Panc1 (cell line): ENCODE data around the gene WNT7B. TPM values are rescaled to one million over a fixed set of nuclear protein-coding genes. Genes with fewer than 3 reads are reported as not detected.

Experiments
- ATAC-seq: fragments of 200-7000 bp; cut with Tn5 transposase; 2 replicates; pipeline ENCODE4 v1.9.1; 2020; ENCODE audit warnings: mild to moderate bottlenecking, moderate library complexity
- BruUV-seq: library from RNA; stranded (reverse); fragments of 400-500 nt; replicated peaks from 2 replicates; lab custom pipeline; 2021; lab: Mats Ljungman, UMichigan
- CTCF ChIA-PET: fragments of 300-600 bp; sonication (Branson Sonifier 250); formaldehyde crosslinking; loops from one replicate; lab custom pipeline; 2022; ENCODE audit warnings: antibody characterized with exemption; lab: Charles Lee
- POLR2A ChIA-PET: fragments of 300-600 bp; sonication (Branson Sonifier 250); formaldehyde crosslinking; loops from one replicate; lab custom pipeline; 2022; ENCODE audit warnings: antibody characterized with exemption; lab: Charles Lee
- DNase-seq: peaks from one replicate; pipeline ENCODE4 v3.0.0-alpha.2; 2010; ENCODE audit warnings: low read depth, low spot score
- H3K27ac ChIP-seq: 2 replicates; pipeline ENCODE4 v1.5.1; 2011; ENCODE audit warnings: mild to moderate bottlenecking, low read length, inconsistent platforms
- H3K27me3 ChIP-seq: fragments of 200-500 bp; sonication (Bioruptor generic); 2 replicates; pipeline ENCODE4 v1.6.0; 2014; ENCODE audit warnings: low read length, inconsistent platforms; ENCODE audit not compliant: control insufficient read depth, insufficient read depth
- H3K36me3 ChIP-seq: fragments of 200-500 bp; sonication (Bioruptor generic); 2 replicates; pipeline ENCODE4 v1.5.1; 2014; ENCODE audit warnings: inconsistent platforms, mild to moderate bottlenecking, low read length, moderate library complexity; ENCODE audit not compliant: control insufficient read depth, insufficient read depth
- H3K4me1 ChIP-seq: 2 replicates; pipeline ENCODE4 v1.5.1; 2011; ENCODE audit warnings: inconsistent platforms, mild to moderate bottlenecking, low read length, moderate library complexity; ENCODE audit not compliant: control insufficient read depth, insufficient read depth
- H3K4me3 ChIP-seq, 2 experiments: 2 replicates each; pipeline ENCODE4 v1.5.1; 2011 to 2012; ENCODE audit warnings: low read depth in 2 of 2, low read length in 2 of 2, mild to moderate bottlenecking in 2 of 2, inconsistent platforms in 1 of 2, moderate library complexity in 1 of 2
- H3K9me3 ChIP-seq: fragments of 200-500 bp; sonication (Bioruptor generic); 2 replicates; pipeline ENCODE4 v1.5.1; 2014; ENCODE audit warnings: low read depth, mild to moderate bottlenecking, inconsistent platforms, low read length, moderate library complexity; ENCODE audit not compliant: control insufficient read depth, insufficient read depth
- CTCF ChIP-seq: fragments of 450-650 bp; IDR thresholded peaks from 2 replicates; pipeline ENCODE4 v1.5.1; 2017; ENCODE audit warnings: mild to moderate bottlenecking
- POLR2AphosphoS5 ChIP-seq: IDR thresholded peaks from 2 replicates; pipeline ENCODE4 v1.6.1; 2012; ENCODE audit warnings: mild to moderate bottlenecking, low read depth, low read length, moderate library complexity
- SIN3A ChIP-seq: IDR thresholded peaks from 2 replicates; pipeline ENCODE4 v1.6.1; 2012; ENCODE audit warnings: low read depth, mild to moderate bottlenecking, low read length, moderate library complexity, borderline replicate concordance; ENCODE audit not compliant: insufficient read depth
- TCF7L2 ChIP-seq: IDR thresholded peaks from 2 replicates; pipeline ENCODE4 v1.6.1; 2011; ENCODE audit warnings: mild to moderate bottlenecking, low read depth, low read length, inconsistent platforms
- in situ Hi-C: cut with HindIII; loops from 2 replicates; pipeline ENCODE4 v1.10.0; 2016; ENCODE audit warnings: low sequenced_read_pairs, low pct_unique_long_range_greater_than_20kb
- intact Hi-C: fragments of 100-400 bp; cut with micrococcal nuclease; formaldehyde crosslinking; loops from one replicate; pipeline ENCODE4 v1.10.0; 2022; ENCODE audit not compliant: unreplicated experiment
- total RNA-seq: library from RNA; stranded (reverse); gene quantifications from one replicate; pipeline ENCODE4 v1.2.1, GENCODE V29; 2021; ENCODE audit not compliant: unreplicated experiment
- TF ChIP-seq, protein P1 (sequence below), 2 experiments: IDR thresholded peaks; 2 replicates each; pipeline ENCODE4 v1.6.1; 2011 to 2012; ENCODE audit warnings: low read depth in 2 of 2, control low read depth in 1 of 2, low read length in 1 of 2, mild to moderate bottlenecking in 1 of 2, moderate library complexity in 1 of 2; ENCODE audit not compliant: insufficient read depth in 1 of 2

Gene WNT7B
- total RNA-seq, 1 experiment from 2014 or later: 52.1 TPM

GRCh38 chr22:45931042-45931441 is 45.9 kb downstream of the WNT7B start:
- Histone ChIP-seq H3K36me3 (no peaks in the 10 kb centered on the region; the same call in 1 of the 2 replicates), H3K4me3 (no peak overlapping the region), H3K27ac (no peak overlapping the region), H3K9me3 (no peaks in the 10 kb centered on the region), H3K27me3 (no peaks in the 10 kb centered on the region), H3K4me1 (peaks cover 56% of the 10 kb centered on the region)
- in situ Hi-C loops: no loop called here
- ATAC-seq (no peak), DNase-seq (no peak)
- POLR2A ChIA-PET: no interaction called here
- intact Hi-C loops: no loop called here
- CTCF ChIA-PET: no interaction called here
- TF ChIP-seq, protein P1, sequence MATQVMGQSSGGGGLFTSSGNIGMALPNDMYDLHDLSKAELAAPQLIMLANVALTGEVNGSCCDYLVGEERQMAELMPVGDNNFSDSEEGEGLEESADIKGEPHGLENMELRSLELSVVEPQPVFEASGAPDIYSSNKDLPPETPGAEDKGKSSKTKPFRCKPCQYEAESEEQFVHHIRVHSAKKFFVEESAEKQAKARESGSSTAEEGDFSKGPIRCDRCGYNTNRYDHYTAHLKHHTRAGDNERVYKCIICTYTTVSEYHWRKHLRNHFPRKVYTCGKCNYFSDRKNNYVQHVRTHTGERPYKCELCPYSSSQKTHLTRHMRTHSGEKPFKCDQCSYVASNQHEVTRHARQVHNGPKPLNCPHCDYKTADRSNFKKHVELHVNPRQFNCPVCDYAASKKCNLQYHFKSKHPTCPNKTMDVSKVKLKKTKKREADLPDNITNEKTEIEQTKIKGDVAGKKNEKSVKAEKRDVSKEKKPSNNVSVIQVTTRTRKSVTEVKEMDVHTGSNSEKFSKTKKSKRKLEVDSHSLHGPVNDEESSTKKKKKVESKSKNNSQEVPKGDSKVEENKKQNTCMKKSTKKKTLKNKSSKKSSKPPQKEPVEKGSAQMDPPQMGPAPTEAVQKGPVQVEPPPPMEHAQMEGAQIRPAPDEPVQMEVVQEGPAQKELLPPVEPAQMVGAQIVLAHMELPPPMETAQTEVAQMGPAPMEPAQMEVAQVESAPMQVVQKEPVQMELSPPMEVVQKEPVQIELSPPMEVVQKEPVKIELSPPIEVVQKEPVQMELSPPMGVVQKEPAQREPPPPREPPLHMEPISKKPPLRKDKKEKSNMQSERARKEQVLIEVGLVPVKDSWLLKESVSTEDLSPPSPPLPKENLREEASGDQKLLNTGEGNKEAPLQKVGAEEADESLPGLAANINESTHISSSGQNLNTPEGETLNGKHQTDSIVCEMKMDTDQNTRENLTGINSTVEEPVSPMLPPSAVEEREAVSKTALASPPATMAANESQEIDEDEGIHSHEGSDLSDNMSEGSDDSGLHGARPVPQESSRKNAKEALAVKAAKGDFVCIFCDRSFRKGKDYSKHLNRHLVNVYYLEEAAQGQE (IDR thresholded peaks at IDR 0.05; ENCODE audit: insufficient read depth in 1 of 2, low read depth in 2 of 2, low read length in 1 of 2): no peak
- TF ChIP-seq CTCF (no peak), TCF7L2 (no peak), POLR2AphosphoS5 (no peak), SIN3A (no peak)
- BruUV-seq: no TSS peak

DNA sequence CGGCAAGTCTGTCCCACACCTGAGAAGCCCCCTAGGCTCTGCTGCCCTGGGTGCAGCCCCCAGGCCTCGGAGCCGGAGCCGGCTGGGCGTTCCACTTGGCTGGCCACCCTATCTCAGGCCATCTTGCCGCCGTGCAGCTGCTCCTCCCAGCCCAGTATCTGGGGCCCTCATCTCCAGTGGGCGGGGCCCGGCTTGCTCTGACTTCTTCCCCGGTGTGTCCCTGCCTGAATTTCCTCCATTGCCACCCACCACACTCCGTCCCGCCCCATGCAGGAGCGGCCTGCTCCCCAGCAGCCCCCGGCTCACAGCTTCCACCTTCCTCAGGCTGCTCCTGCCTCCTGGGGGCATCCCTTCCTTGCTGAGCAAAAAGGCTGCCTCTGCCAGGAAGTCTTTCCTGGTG is 46.6 kb downstream of the WNT7B start:
- TF ChIP-seq CTCF (no peak), SIN3A (no peak), TCF7L2 (no peak), POLR2AphosphoS5 (no peak)
- TF ChIP-seq, protein P1 (IDR thresholded peaks at IDR 0.05; ENCODE audit: insufficient read depth in 1 of 2, low read depth in 2 of 2, low read length in 1 of 2): no peak
- no peak overlapping the region for H3K4me3 ChIP-seq
- ChIA-PET CTCF (no interaction called here), POLR2A (no interaction called here)
- H3K9me3 ChIP-seq: no peaks in the 10 kb centered on the region
- no peak overlapping the region for H3K27ac ChIP-seq
- intact Hi-C loops (no loop called here), in situ Hi-C loops (no loop called here)
- ATAC-seq (no peak), DNase-seq (no peak)
- no TSS peak for BruUV-seq
- peaks cover 56% of the 10 kb centered on the region for H3K4me1 ChIP-seq
- no peaks in the 10 kb centered on the region; the same call in 1 of the 2 replicates for H3K36me3 ChIP-seq
- H3K27me3 ChIP-seq: no peaks in the 10 kb centered on the region
